GM19324 (cell line): ENCODE results near the gene TEX47.

Source experiments
- ATAC-seq: cut with Tn5 transposase; IDR thresholded peaks from one replicate; pipeline ENCODE4 v1.9.1; 2021; ENCODE audit warnings: mild to moderate bottlenecking, moderate library complexity; ENCODE audit not compliant: unreplicated experiment, low FRiP score

Gene TEX47

DNA sequence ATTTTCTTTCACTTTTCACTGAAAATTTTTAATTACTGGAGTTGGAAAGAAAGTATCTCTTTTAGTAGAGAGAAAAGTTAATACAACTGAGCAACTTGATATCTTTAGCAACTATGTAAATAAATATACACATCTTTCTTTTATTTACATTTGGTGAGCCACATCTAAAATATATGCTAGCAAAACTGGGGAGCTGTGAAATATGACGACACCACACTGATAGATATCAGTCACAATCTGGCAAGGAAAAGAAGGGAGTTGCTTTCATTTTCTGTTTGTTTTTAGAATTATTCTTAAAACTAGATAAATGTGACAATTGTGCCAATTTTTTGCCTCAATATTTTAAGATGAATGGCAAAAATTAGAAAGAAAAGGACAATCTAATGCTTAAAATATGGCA, 38.7 kb downstream of the TEX47 start:
- no peak for ATAC-seq

DNA sequence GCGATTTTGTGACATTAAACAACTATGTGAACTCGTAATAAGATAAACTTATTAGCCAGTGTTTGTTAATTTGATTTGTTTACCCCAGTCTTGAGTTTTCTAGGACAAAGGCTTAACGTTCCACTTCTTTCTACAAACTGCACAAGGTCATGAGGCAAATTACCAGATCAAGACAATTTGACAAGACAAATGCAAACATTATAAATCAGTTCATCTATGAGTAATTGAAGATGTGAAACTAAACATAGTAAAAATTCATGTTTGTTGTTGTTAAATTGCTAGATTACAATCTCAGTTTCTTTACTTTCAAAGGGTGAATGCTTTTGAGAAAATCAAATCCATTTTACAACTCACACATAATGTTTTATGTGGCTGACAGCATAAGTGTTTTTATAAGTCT, 49.4 kb downstream of the TEX47 start:
- ATAC-seq: no peak
